T-helper 1 cell treated with Interleukin-12 subunit alpha and Interleukin-12 subunit beta and Interleukin-4 antibody, amounts not matched to agents 30 μg/mL and 1 μg/mL, for 36 hours (primary cell): ENCODE results near the gene IL6R.

Experiments
- H3K27ac Mint-ChIP-seq: one replicate; pipeline ENCODE4 v1.8.0; 2021; ENCODE audit warnings: mild to moderate bottlenecking, mixed read lengths
- H3K27me3 Mint-ChIP-seq: one replicate; pipeline ENCODE4 v1.8.0; 2021; ENCODE audit warnings: low read depth, mixed read lengths
- H3K36me3 Mint-ChIP-seq: one replicate; pipeline ENCODE4 v1.8.0; 2021; ENCODE audit warnings: low read depth, mixed read lengths
- H3K4me1 Mint-ChIP-seq: one replicate; pipeline ENCODE4 v1.8.0; 2021; ENCODE audit warnings: low read depth, mixed read lengths
- H3K4me3 Mint-ChIP-seq: one replicate; pipeline ENCODE4 v1.8.0; 2021; ENCODE audit warnings: mild to moderate bottlenecking, moderate library complexity, mixed read lengths
- H3K9me3 Mint-ChIP-seq: one replicate; pipeline ENCODE4 v1.8.0; 2021; ENCODE audit warnings: mixed read lengths

IL6R gene

GRCh38 chr1:154429118-154429517 is 24.0 kb downstream of the IL6R start:
- Mint-ChIP-seq H3K27ac (no peak overlapping the region), H3K4me3 (no peak overlapping the region), H3K4me1 (peaks cover 23% of the 10 kb centered on the region), H3K27me3 (no peaks in the 10 kb centered on the region), H3K36me3 (peaks cover 2% of the 10 kb centered on the region), H3K9me3 (no peaks in the 10 kb centered on the region)

GRCh38 chr1:154429841-154430611 is 24.9 kb downstream of the IL6R start:
- Mint-ChIP-seq H3K27ac (no peak overlapping the region), H3K27me3 (no peaks in the 10 kb centered on the region), H3K36me3 (peaks cover 6% of the 10 kb centered on the region), H3K4me1 (peaks cover 23% of the 10 kb centered on the region), H3K9me3 (no peaks in the 10 kb centered on the region), H3K4me3 (no peak overlapping the region)

- Mint-ChIP-seq H3K4me1 (peaks cover 23% of the 10 kb centered on the region), H3K36me3 (peaks cover 7% of the 10 kb centered on the region), H3K4me3 (no peak overlapping the region), H3K9me3 (no peaks in the 10 kb centered on the region), H3K27me3 (no peaks in the 10 kb centered on the region), H3K27ac (no peak overlapping the region)
Measured at GRCh38 chr1:154430903-154431302, 25.8 kb downstream of the IL6R start.

GRCh38 chr1:154431586-154432373 is 26.6 kb downstream of the IL6R start:
- H3K4me1 Mint-ChIP-seq, result peaks cover 23% of the 10 kb centered on the region
- H3K9me3 Mint-ChIP-seq, result no peaks in the 10 kb centered on the region
- H3K36me3 Mint-ChIP-seq, result peaks cover 8% of the 10 kb centered on the region
- peak overlapping the region; percentile 12 for H3K27ac Mint-ChIP-seq
- H3K27me3 Mint-ChIP-seq, result no peaks in the 10 kb centered on the region
- H3K4me3 Mint-ChIP-seq, result no peak overlapping the region

GRCh38 chr1:154433161-154433764 is 28.1 kb downstream of the IL6R start:
- H3K27me3 Mint-ChIP-seq, result no peaks in the 10 kb centered on the region
- peaks cover 11% of the 10 kb centered on the region for H3K36me3 Mint-ChIP-seq
- H3K4me3 Mint-ChIP-seq, result no peak overlapping the region
- peaks cover 27% of the 10 kb centered on the region for H3K4me1 Mint-ChIP-seq
- peak overlapping the region; percentile 59 for H3K27ac Mint-ChIP-seq
- no peaks in the 10 kb centered on the region for H3K9me3 Mint-ChIP-seq

GRCh38 chr1:154434346-154435085 is 29.4 kb downstream of the IL6R start:
- Mint-ChIP-seq H3K36me3 (peaks cover 15% of the 10 kb centered on the region), H3K27ac (no peak overlapping the region), H3K4me1 (peaks cover 35% of the 10 kb centered on the region), H3K4me3 (no peak overlapping the region), H3K9me3 (no peaks in the 10 kb centered on the region), H3K27me3 (no peaks in the 10 kb centered on the region)

- Mint-ChIP-seq H3K27ac (no peak overlapping the region), H3K4me1 (peaks cover 43% of the 10 kb centered on the region), H3K27me3 (no peaks in the 10 kb centered on the region), H3K36me3 (peaks cover 15% of the 10 kb centered on the region), H3K9me3 (no peaks in the 10 kb centered on the region), H3K4me3 (no peak overlapping the region)
Measured at GRCh38 chr1:154435599-154436200, 30.6 kb downstream of the IL6R start.

- Mint-ChIP-seq H3K4me3 (no peak overlapping the region), H3K27ac (no peak overlapping the region), H3K4me1 (peaks cover 46% of the 10 kb centered on the region), H3K27me3 (no peaks in the 10 kb centered on the region), H3K36me3 (peaks cover 15% of the 10 kb centered on the region), H3K9me3 (no peaks in the 10 kb centered on the region)
Measured at GRCh38 chr1:154436433-154436832, 31.3 kb downstream of the IL6R start.

GRCh38 chr1:154440036-154440804 is 35.1 kb downstream of the IL6R start:
- Mint-ChIP-seq H3K27me3 (no peaks in the 10 kb centered on the region), H3K4me3 (peak overlapping the region; percentile 33), H3K36me3 (peaks cover 16% of the 10 kb centered on the region), H3K27ac (peak overlapping the region; percentile 76), H3K9me3 (no peaks in the 10 kb centered on the region), H3K4me1 (peaks cover 45% of the 10 kb centered on the region)

- Mint-ChIP-seq H3K4me3 (no peak overlapping the region), H3K4me1 (peaks cover 52% of the 10 kb centered on the region), H3K36me3 (peaks cover 18% of the 10 kb centered on the region)
Measured at GRCh38 chr1:154441241-154441888, 36.2 kb downstream of the IL6R start.

GRCh38 chr1:154442006-154442740 is 37.0 kb downstream of the IL6R start:
- Mint-ChIP-seq H3K9me3 (no peaks in the 10 kb centered on the region), H3K36me3 (peaks cover 18% of the 10 kb centered on the region), H3K27ac (no peak overlapping the region), H3K4me1 (peaks cover 50% of the 10 kb centered on the region), H3K27me3 (no peaks in the 10 kb centered on the region), H3K4me3 (no peak overlapping the region)

More at GRCh38 chr1:154441241-154441888, 36.2 kb downstream of the IL6R start:
- Mint-ChIP-seq H3K27me3 (no peaks in the 10 kb centered on the region), H3K27ac (no peak overlapping the region), H3K9me3 (no peaks in the 10 kb centered on the region)

- Mint-ChIP-seq H3K4me3 (no peak overlapping the region), H3K9me3 (no peaks in the 10 kb centered on the region), H3K4me1 (peaks cover 49% of the 10 kb centered on the region), H3K27ac (no peak overlapping the region), H3K36me3 (peaks cover 13% of the 10 kb centered on the region), H3K27me3 (no peaks in the 10 kb centered on the region)
Measured at GRCh38 chr1:154443274-154444013, 38.3 kb downstream of the IL6R start.
